Chondrocyte (in vitro differentiated cells): ENCODE data around the gene NDUFS5. TPM values are rescaled to one million over a fixed set of nuclear protein-coding genes. Genes with fewer than 3 reads are reported as not detected.

Source experiments
- DNase-seq: peaks from one replicate; pipeline ENCODE4 v3.0.0; 2021; ENCODE audit warnings: mixed read lengths, low spot score
- H3K27ac Mint-ChIP-seq: one replicate; pipeline ENCODE4 v1.8.0; 2021; ENCODE audit warnings: mild to moderate bottlenecking, moderate library complexity, mixed read lengths; ENCODE audit not compliant: unreplicated experiment
- H3K27me3 Mint-ChIP-seq: 2 replicates; pipeline ENCODE4 v1.8.0; 2021; ENCODE audit warnings: low read depth, mixed read lengths
- H3K36me3 Mint-ChIP-seq: 2 replicates; pipeline ENCODE4 v1.8.0; 2021; ENCODE audit warnings: low read depth, mixed read lengths
- H3K4me1 Mint-ChIP-seq: 2 replicates; pipeline ENCODE4 v1.8.0; 2021; ENCODE audit warnings: low read depth, mild to moderate bottlenecking, mixed read lengths
- H3K4me3 Mint-ChIP-seq: one replicate; pipeline ENCODE4 v1.8.0; 2021; ENCODE audit warnings: mild to moderate bottlenecking, moderate library complexity, mixed read lengths; ENCODE audit not compliant: unreplicated experiment
- H3K9me3 Mint-ChIP-seq: 2 replicates; pipeline ENCODE4 v1.8.0; 2021; ENCODE audit warnings: low read depth, mixed read lengths
- total RNA-seq: library from RNA; stranded (reverse); gene quantifications from 3 replicates; pipeline ENCODE4 v1.2.1, GENCODE V29; 2021
- TF ChIP-seq, protein P1 (sequence below): fragments of 200-600 bp; sonication (generic); IDR thresholded peaks from 2 replicates; pipeline ENCODE4 v1.5.0; 2021; ENCODE audit warnings: antibody characterized with exemption, mild to moderate bottlenecking, moderate library complexity

The NDUFS5 gene
- total RNA-seq, 1 donor from 2014 or later, result 149 TPM

DNA sequence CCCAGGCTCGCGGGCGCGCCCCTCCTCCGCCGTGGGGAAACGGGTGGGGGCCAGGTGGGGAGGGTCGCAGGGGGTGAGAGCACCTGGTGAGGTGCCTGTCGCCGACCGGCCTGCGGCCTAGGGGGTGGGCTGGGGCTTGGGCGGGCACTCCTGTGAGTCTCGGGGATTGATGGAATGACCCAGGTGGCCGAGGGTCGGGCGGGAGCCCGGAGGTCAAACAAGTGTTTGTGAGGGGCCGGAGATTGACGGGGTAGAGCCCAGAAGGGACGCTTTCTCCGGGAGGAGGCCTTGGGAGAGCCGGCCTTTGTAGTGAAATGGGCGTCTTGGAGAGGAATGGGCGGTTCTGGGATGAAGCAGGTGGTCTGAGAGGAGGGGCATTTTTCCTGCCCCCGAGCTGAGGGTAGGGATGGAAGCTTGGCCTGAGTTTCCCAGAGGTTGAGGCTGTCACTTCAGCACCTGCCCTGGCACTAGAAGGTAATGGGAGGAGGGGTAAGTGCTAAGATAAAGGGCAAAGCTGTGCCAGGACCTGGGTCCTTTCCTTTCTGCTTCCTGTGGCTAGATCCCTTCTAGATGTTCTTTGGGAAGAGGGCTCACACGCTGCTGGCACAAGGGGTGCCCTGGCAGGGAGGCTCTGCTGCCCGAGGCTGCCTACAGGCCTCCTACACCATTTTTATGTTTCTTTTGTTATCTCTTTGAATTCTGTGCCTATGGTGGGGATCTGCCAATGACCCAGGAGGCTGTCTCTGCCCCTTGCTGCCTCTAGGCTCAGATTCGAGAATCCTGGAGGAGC, 56.1 kb downstream of the NDUFS5 start:
- H3K27ac Mint-ChIP-seq, result no peak overlapping the region
- H3K9me3 Mint-ChIP-seq, result no peaks in the 10 kb centered on the region
- peaks cover 10% of the 10 kb centered on the region for H3K4me1 Mint-ChIP-seq
- H3K4me3 Mint-ChIP-seq, result peak overlapping the region; percentile 60
- H3K36me3 Mint-ChIP-seq, result no peaks in the 10 kb centered on the region
- no peak for DNase-seq
- peaks cover 10% of the 10 kb centered on the region for H3K27me3 Mint-ChIP-seq
- TF ChIP-seq, protein P1, sequence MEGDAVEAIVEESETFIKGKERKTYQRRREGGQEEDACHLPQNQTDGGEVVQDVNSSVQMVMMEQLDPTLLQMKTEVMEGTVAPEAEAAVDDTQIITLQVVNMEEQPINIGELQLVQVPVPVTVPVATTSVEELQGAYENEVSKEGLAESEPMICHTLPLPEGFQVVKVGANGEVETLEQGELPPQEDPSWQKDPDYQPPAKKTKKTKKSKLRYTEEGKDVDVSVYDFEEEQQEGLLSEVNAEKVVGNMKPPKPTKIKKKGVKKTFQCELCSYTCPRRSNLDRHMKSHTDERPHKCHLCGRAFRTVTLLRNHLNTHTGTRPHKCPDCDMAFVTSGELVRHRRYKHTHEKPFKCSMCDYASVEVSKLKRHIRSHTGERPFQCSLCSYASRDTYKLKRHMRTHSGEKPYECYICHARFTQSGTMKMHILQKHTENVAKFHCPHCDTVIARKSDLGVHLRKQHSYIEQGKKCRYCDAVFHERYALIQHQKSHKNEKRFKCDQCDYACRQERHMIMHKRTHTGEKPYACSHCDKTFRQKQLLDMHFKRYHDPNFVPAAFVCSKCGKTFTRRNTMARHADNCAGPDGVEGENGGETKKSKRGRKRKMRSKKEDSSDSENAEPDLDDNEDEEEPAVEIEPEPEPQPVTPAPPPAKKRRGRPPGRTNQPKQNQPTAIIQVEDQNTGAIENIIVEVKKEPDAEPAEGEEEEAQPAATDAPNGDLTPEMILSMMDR, result no peak

DNA sequence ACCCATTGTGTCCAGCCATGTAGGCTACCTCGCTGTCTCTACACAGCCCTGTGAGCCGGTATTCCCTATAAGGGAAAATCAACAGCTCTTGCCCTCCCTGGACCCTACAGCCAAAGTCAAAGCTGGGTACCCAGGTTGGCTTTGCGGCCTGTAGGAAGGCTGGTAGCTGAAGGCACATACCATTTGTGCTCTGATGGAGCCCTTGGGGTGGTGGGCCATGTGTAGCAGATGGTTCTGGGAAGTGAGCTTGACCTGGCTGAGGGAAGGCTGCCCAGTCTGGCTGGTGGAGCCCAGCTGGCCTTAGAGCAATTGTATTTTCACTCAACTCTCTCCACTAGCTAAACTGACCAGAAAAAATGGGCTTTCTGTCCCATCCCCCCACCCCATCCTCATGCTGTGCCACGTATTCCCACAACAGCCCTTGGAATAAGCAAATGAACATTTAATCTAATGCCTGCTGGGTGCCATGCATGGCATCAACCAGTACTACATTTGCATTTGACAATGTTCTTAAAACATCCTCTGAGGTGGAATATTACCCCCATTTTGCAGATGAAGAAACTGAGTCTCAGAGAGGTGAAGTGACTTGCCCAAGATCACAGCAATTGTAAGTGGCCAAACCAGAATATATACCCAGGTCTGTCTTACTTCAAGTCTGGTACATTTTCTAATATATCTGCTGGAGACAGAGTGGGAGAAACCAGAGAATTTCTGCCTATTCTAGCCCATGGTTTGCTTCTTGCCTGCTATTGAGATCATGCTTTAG, 56.8 kb downstream of the NDUFS5 start:
- TF ChIP-seq, protein P1, result no peak
- H3K4me3 Mint-ChIP-seq, result peak overlapping the region; percentile 60
- H3K36me3 Mint-ChIP-seq, result no peaks in the 10 kb centered on the region
- peak; percentile 4 for DNase-seq
- H3K27me3 Mint-ChIP-seq, result peaks cover 10% of the 10 kb centered on the region
- peaks cover 10% of the 10 kb centered on the region for H3K4me1 Mint-ChIP-seq
- no peaks in the 10 kb centered on the region for H3K9me3 Mint-ChIP-seq
- H3K27ac Mint-ChIP-seq, result no peak overlapping the region

DNA sequence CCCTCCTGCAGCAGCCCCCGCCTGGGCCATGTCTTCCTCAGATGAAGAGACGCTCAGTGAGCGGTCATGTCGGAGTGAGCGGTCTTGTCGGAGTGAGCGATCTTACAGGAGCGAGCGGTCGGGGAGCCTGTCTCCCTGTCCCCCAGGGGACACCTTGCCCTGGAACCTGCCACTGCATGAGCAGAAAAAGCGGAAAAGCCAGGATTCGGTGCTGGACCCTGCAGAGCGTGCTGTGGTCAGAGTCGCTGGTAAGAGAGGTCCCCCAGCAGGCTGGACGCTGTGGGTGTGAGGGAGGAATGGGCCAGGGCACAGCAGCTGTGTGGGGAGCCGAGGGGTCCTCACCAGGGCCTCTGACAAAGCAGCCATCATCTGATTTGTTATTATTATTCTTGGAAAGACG, 58.0 kb downstream of the NDUFS5 start:
- peak; percentile 38 for DNase-seq
- Mint-ChIP-seq H3K27me3 (peaks cover 10% of the 10 kb centered on the region), H3K4me3 (no peak overlapping the region), H3K27ac (no peak overlapping the region), H3K36me3 (no peaks in the 10 kb centered on the region), H3K4me1 (peaks cover 10% of the 10 kb centered on the region), H3K9me3 (no peaks in the 10 kb centered on the region)
- TF ChIP-seq, protein P1, result no peak

Other genes starting within 250 kb of the NDUFS5 start
- gene RRAGC, start 166.6 kb upstream of the NDUFS5 start, total RNA-seq, result 51.7 to 71.7 TPM (median 71.2 TPM) in 3 replicates
- 6.1 to 13.7 TPM (median 6.1 TPM) in 3 replicates for gene MYCBP, start 153.0 kb upstream of the NDUFS5 start, total RNA-seq
- gene GJA9, start 144.8 kb upstream of the NDUFS5 start, total RNA-seq, result not detected in 3 replicates
- not detected in 3 replicates for gene RHBDL2, start 84.5 kb upstream of the NDUFS5 start, total RNA-seq
- gene AKIRIN1, start 35.1 kb upstream of the NDUFS5 start, total RNA-seq, result 39.3 to 55.2 TPM (median 51.9 TPM) in 3 replicates
- 377 to 446 TPM (median 386 TPM) in 3 replicates for gene MACF1, start 178.3 kb downstream of the NDUFS5 start, total RNA-seq